GM10248 (cell line): ENCODE data around the gene PEPD.

Experiments used
- CTCF ChIA-PET: fragments of 300-600 bp; sonication (Branson Sonifier 250); formaldehyde crosslinking; extraction: SDS; loops from one replicate; lab custom pipeline; 2021; ENCODE audit warnings: antibody characterized with exemption; lab: Yijun Ruan, JAX
- POLR2A ChIA-PET: fragments of 350-650 bp; sonication (Branson Sonifier 250); formaldehyde crosslinking; extraction: SDS; loops from one replicate; lab custom pipeline; 2020; ENCODE audit warnings: antibody characterized with exemption; lab: Yijun Ruan, JAX
- DNase-seq: peaks from one replicate; pipeline ENCODE4 v3.0.0; 2012; ENCODE audit errors: extremely low spot score
- CTCF ChIP-seq: IDR thresholded peaks from 2 replicates; pipeline ENCODE4 v1.5.1; 2012; ENCODE audit warnings: mild to moderate bottlenecking, low read depth; ENCODE audit errors: extremely low read depth, missing control alignments, control extremely low read depth

PEPD gene

GRCh38 chr19:33413868-33414666, 107.5 kb downstream of the PEPD start:
- TF ChIP-seq CTCF = no peak
- POLR2A ChIA-PET = no interaction called here
- no peak for DNase-seq
- CTCF ChIA-PET = interaction anchor here (0.7 to 8.9 kb wide), 8 partner anchors 9 to 364 kb away, joined by 3 to 72 read pairs (median 4); no protein-coding TSS in a partner anchor

- ChIA-PET CTCF (interaction anchor here (0.9 to 8.9 kb wide), 5 partner anchors 17 to 357 kb away, joined by 3 to 72 read pairs (median 12); no protein-coding TSS in a partner anchor), POLR2A (no interaction called here)
- no peak for TF ChIP-seq CTCF
- DNase-seq = no peak
Observed at GRCh38 chr19:33413426-33413725, 108.2 kb downstream of the PEPD start.

- DNase-seq = no peak
- TF ChIP-seq CTCF = no peak
- CTCF ChIA-PET = interaction anchor here (3.5 to 8.9 kb wide), 3 partner anchors 18 to 358 kb away, joined by 12 to 72 read pairs (median 58); no protein-coding TSS in a partner anchor
- POLR2A ChIA-PET = no interaction called here
Observed at GRCh38 chr19:33412601-33413425, 108.8 kb downstream of the PEPD start.

GRCh38 chr19:33411621-33412180, 109.9 kb downstream of the PEPD start:
- POLR2A ChIA-PET = no interaction called here
- no peak for TF ChIP-seq CTCF
- CTCF ChIA-PET = interaction anchor here (2.0 kb wide), 1 partner anchor 33 kb away, joined by 6 read pairs; no protein-coding TSS in a partner anchor

GRCh38 chr19:33410915-33411401, 110.6 kb downstream of the PEPD start:
- no peak for DNase-seq
- ChIA-PET POLR2A (no interaction called here), CTCF (interaction anchor here (1.1 to 3.3 kb wide), 3 partner anchors 26 to 176 kb away, joined by 3 to 31 read pairs (median 6); no protein-coding TSS in a partner anchor)

More at GRCh38 chr19:33411621-33412180, 109.9 kb downstream of the PEPD start:
- DNase-seq = no peak

More at GRCh38 chr19:33410915-33411401, 110.6 kb downstream of the PEPD start:
- TF ChIP-seq CTCF = no peak
